DND-41 (cell line): ENCODE measurements around the gene SHC4.

Experiments used
- ATAC-seq: fragments of 200-7000 bp; cut with Tn5 transposase; 3 replicates; pipeline ENCODE4 v1.9.1; 2021; ENCODE audit warnings: low read depth; ENCODE audit not compliant: insufficient read depth
- DNase-seq: peaks from one replicate; pipeline ENCODE4 v3.0.0-alpha.2; 2020
- H2AFZ ChIP-seq: 2 replicates; pipeline ENCODE4 v1.6.0; 2012; ENCODE audit warnings: low read depth, low read length
- H3K27ac ChIP-seq: 2 replicates; pipeline ENCODE4 v1.5.1; 2012; ENCODE audit warnings: low read length, inconsistent platforms
- H3K27me3 ChIP-seq: fragments of 200-600 bp; sonication (generic); 2 replicates; pipeline ENCODE4 v1.6.0; 2012; ENCODE audit warnings: low read length, mild to moderate bottlenecking, inconsistent platforms; ENCODE audit not compliant: insufficient read depth, poor library complexity
- H3K36me3 ChIP-seq: 2 replicates; pipeline ENCODE4 v1.5.1; 2012; ENCODE audit warnings: low read length, inconsistent platforms; ENCODE audit not compliant: insufficient read depth
- H3K4me1 ChIP-seq: 2 replicates; pipeline ENCODE4 v1.5.1; 2012; ENCODE audit warnings: mild to moderate bottlenecking, low read length; ENCODE audit not compliant: insufficient read depth
- H3K4me2 ChIP-seq: 2 replicates; pipeline ENCODE4 v1.6.0; 2012; ENCODE audit warnings: mild to moderate bottlenecking, moderate library complexity, low read length, inconsistent platforms; ENCODE audit not compliant: insufficient read depth
- H3K4me3 ChIP-seq, 2 experiments: fragments of 200-600 bp in 1 of 2; shearing (Covaris generic) in 1 of 2; 2 replicates each; pipeline ENCODE4 v1.5.1; 2012 to 2016; ENCODE audit warnings: inconsistent platforms in 2 of 2, low read length in 2 of 2, mild to moderate bottlenecking in 2 of 2, low read depth in 1 of 2, moderate library complexity in 1 of 2
- H3K79me2 ChIP-seq: 2 replicates; pipeline ENCODE4 v1.6.0; 2012; ENCODE audit warnings: low read length, inconsistent platforms; ENCODE audit not compliant: insufficient read depth
- H3K9ac ChIP-seq: 2 replicates; pipeline ENCODE4 v1.6.0; 2012; ENCODE audit warnings: low read depth, mild to moderate bottlenecking, inconsistent platforms, low read length, moderate library complexity
- H3K9me3 ChIP-seq: 2 replicates; pipeline ENCODE4 v1.5.1; 2012; ENCODE audit warnings: low read length, moderate library complexity, mild to moderate bottlenecking, inconsistent platforms; ENCODE audit not compliant: insufficient read depth, severe bottlenecking
- H4K20me1 ChIP-seq: 2 replicates; pipeline ENCODE4 v1.6.0; 2012; ENCODE audit warnings: low read length; ENCODE audit not compliant: insufficient read depth
- EZH2 ChIP-seq: IDR thresholded peaks from 3 replicates; pipeline ENCODE4 v1.6.1; 2012; ENCODE audit warnings: borderline replicate concordance, low read depth, mild to moderate bottlenecking, moderate library complexity, low read length, inconsistent platforms; ENCODE audit not compliant: severe bottlenecking
- TF ChIP-seq, protein P1 (sequence below): IDR thresholded peaks from 2 replicates; pipeline ENCODE4 v1.5.1; 2012; ENCODE audit warnings: borderline replicate concordance, low read length, moderate library complexity, mild to moderate bottlenecking; ENCODE audit not compliant: poor library complexity, severe bottlenecking; ENCODE audit errors: extremely low read depth

The SHC4 gene

DNA sequence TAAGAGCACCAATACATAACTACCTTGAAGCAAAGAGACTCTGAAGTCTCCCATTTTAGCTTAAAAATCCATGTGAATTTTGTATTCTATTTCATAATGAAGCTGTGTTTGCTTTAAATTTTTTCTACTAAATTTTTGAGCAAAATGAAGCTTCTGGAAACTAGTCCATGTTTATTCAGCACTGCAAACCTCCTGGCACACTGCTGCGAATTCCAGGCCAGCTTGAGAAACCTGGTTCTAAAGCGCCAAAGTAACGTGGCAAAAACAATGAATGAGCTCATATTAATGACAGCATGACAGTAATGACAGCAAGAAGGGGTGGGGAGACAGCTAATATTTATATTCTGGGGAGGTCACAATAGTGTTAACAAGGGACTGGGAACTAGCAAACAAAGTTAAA, 178.5 kb downstream of the SHC4 start:
- no peaks in the 10 kb centered on the region for H3K9me3 ChIP-seq
- H3K4me1 ChIP-seq = no peaks in the 10 kb centered on the region
- no peaks in the 10 kb centered on the region for H4K20me1 ChIP-seq
- H3K36me3 ChIP-seq = peaks cover 84% of the 10 kb centered on the region
- no peak overlapping the region for H3K27ac ChIP-seq
- H3K79me2 ChIP-seq = no peaks in the 10 kb centered on the region
- no peak overlapping the region for H3K9ac ChIP-seq
- TF ChIP-seq, protein P1, sequence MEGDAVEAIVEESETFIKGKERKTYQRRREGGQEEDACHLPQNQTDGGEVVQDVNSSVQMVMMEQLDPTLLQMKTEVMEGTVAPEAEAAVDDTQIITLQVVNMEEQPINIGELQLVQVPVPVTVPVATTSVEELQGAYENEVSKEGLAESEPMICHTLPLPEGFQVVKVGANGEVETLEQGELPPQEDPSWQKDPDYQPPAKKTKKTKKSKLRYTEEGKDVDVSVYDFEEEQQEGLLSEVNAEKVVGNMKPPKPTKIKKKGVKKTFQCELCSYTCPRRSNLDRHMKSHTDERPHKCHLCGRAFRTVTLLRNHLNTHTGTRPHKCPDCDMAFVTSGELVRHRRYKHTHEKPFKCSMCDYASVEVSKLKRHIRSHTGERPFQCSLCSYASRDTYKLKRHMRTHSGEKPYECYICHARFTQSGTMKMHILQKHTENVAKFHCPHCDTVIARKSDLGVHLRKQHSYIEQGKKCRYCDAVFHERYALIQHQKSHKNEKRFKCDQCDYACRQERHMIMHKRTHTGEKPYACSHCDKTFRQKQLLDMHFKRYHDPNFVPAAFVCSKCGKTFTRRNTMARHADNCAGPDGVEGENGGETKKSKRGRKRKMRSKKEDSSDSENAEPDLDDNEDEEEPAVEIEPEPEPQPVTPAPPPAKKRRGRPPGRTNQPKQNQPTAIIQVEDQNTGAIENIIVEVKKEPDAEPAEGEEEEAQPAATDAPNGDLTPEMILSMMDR = no peak
- TF ChIP-seq EZH2 = no peak
- no peaks in the 10 kb centered on the region for H3K27me3 ChIP-seq
- H3K4me2 ChIP-seq = no peak overlapping the region
- H2AFZ ChIP-seq = no peak overlapping the region
- DNase-seq (no peak), ATAC-seq (no peak)
- H3K4me3 ChIP-seq = no peak overlapping the region

DNA sequence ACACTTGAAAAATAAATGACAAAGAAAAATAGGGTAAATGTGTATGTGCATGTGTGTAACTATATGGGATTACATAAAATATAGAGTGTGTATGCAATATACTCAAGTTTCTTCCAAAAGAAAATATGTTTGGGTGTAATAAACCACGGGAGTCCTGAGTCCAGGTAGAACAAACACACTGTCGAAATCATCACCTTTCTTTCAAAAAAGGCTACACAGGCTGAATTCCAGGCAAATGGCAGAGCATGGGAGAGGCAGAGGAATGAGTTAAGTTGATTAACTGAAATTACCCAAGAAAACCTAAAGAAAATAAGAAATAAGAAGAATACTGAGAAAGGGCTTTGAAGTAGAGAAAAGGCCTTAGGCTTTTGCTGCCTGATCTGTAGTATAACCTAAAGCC, 179.0 kb downstream of the SHC4 start:
- Histone ChIP-seq H3K36me3 (peaks cover 85% of the 10 kb centered on the region), H3K4me2 (no peak overlapping the region)

DNA sequence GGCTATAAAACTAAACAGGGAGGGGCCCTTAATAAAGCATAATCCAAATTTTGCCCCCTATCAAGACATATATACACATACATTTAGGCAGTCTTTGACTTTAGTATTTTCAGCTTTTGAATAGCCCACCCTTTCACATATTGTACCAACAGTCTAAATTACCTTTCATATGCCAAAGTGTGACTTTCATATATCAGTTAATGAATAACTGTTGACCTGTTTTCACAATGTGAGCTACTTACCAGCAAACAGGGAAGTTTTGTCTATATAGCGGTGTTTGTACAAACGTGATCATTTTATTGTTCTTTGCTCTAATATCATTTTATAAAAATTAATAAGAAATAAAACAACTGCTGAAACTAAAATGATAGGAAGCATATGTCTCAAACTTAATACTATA, 180.8 kb downstream of the SHC4 start:
- H3K36me3 ChIP-seq = peaks cover 85% of the 10 kb centered on the region
- H3K27me3 ChIP-seq = no peaks in the 10 kb centered on the region

More for the DNA sequence above, 179.0 kb downstream of the SHC4 start:
- Histone ChIP-seq H4K20me1 (no peaks in the 10 kb centered on the region), H3K9me3 (no peaks in the 10 kb centered on the region), H3K4me3 (no peak overlapping the region), H3K27ac (no peak overlapping the region), H3K4me1 (no peaks in the 10 kb centered on the region), H3K27me3 (no peaks in the 10 kb centered on the region), H3K9ac (no peak overlapping the region), H2AFZ (no peak overlapping the region), H3K79me2 (no peaks in the 10 kb centered on the region)
- TF ChIP-seq, protein P1 = no peak
- no peak for TF ChIP-seq EZH2
- DNase-seq (no peak), ATAC-seq (no peak)

More for the DNA sequence above, 180.8 kb downstream of the SHC4 start:
- DNase-seq (no peak), ATAC-seq (no peak)
- no peaks in the 10 kb centered on the region for H3K9me3 ChIP-seq
- TF ChIP-seq, protein P1 = no peak
- no peak for TF ChIP-seq EZH2
- H3K4me2 ChIP-seq = no peak overlapping the region
- no peak overlapping the region for H3K27ac ChIP-seq
- H3K4me3 ChIP-seq = no peak overlapping the region
- H3K9ac ChIP-seq = no peak overlapping the region
- no peaks in the 10 kb centered on the region for H3K79me2 ChIP-seq
- no peak overlapping the region for H2AFZ ChIP-seq
- no peaks in the 10 kb centered on the region for H4K20me1 ChIP-seq
- no peaks in the 10 kb centered on the region for H3K4me1 ChIP-seq
